Left ventricle myocardium inferior (tissue), 1 donor: ENCODE measurements around the gene ZBTB48. TPM values are rescaled to one million over a fixed set of nuclear protein-coding genes. Genes with fewer than 3 reads are reported as not detected.

ENCODE experiments used
- DNase-seq: peaks from one replicate; pipeline ENCODE4 v3.0.0-alpha.2; 2020
- H3K27ac ChIP-seq: fragments of 200-600 bp; replicated peaks from 2 replicates; pipeline ENCODE4 v1.8.0; 2021
- H3K27me3 ChIP-seq: fragments of 200-600 bp; 2 replicates; pipeline ENCODE4 v1.8.0; 2021; ENCODE audit warnings: low read depth
- H3K36me3 ChIP-seq: fragments of 200-600 bp; 2 replicates; pipeline ENCODE4 v1.8.0; 2021
- H3K4me1 ChIP-seq: fragments of 200-600 bp; 2 replicates; pipeline ENCODE4 v1.8.0; 2021
- H3K4me3 ChIP-seq: fragments of 200-600 bp; 2 replicates; pipeline ENCODE4 v1.8.0; 2021; ENCODE audit warnings: mild to moderate bottlenecking, moderate library complexity
- H3K9me3 ChIP-seq: fragments of 200-600 bp; replicated peaks from 2 replicates; pipeline ENCODE4 v1.8.0; 2021
- CTCF ChIP-seq: fragments of 200-600 bp; IDR thresholded peaks from 2 replicates; pipeline ENCODE4 v1.8.0; 2021; ENCODE audit warnings: antibody characterized with exemption, mild to moderate bottlenecking, borderline replicate concordance
- intact Hi-C: fragments of 100-400 bp; cut with micrococcal nuclease; formaldehyde crosslinking; loops from one replicate; pipeline ENCODE4 v1.11.0; 2022
- total RNA-seq: library from RNA; stranded (reverse); fragmentation: NEBNext Ultra II Directional; extraction: Animal tissue kit (Norgen Biotek cat#: 25700); gene quantifications from one replicate; pipeline ENCODE4 v1.2.1, GENCODE V29; 2021
- donor health status: DM: no; HTN: yes; CAD: no; lungs with severe emphysema.

The ZBTB48 gene
- total RNA-seq, 1 donor from 2014 or later: 12.9 TPM

- no peaks in the 10 kb centered on the region for H3K9me3 ChIP-seq
- peak overlapping the region; percentile 61 for H3K27ac ChIP-seq
- H3K4me1 ChIP-seq: peaks cover 97% of the 10 kb centered on the region
- no peak for TF ChIP-seq CTCF
- peaks cover 59% of the 10 kb centered on the region for H3K36me3 ChIP-seq
- DNase-seq: no peak
- H3K27me3 ChIP-seq: no peaks in the 10 kb centered on the region
- H3K4me3 ChIP-seq: no peak overlapping the region
- intact Hi-C loops: no loop called here
These were observed 9.2 kb downstream of the ZBTB48 start for GRCh38 chr1:6588893-6589520.

GRCh38 chr1:6590046-6590445 is 10.3 kb downstream of the ZBTB48 start:
- intact Hi-C loops: no loop called here
- peaks cover 97% of the 10 kb centered on the region for H3K4me1 ChIP-seq
- peaks cover 70% of the 10 kb centered on the region for H3K36me3 ChIP-seq
- no peaks in the 10 kb centered on the region for H3K27me3 ChIP-seq
- TF ChIP-seq CTCF: no peak
- no peak for DNase-seq
- H3K9me3 ChIP-seq: no peaks in the 10 kb centered on the region
- H3K4me3 ChIP-seq: no peak overlapping the region
- H3K27ac ChIP-seq: peak overlapping the region; percentile 61

DNA sequence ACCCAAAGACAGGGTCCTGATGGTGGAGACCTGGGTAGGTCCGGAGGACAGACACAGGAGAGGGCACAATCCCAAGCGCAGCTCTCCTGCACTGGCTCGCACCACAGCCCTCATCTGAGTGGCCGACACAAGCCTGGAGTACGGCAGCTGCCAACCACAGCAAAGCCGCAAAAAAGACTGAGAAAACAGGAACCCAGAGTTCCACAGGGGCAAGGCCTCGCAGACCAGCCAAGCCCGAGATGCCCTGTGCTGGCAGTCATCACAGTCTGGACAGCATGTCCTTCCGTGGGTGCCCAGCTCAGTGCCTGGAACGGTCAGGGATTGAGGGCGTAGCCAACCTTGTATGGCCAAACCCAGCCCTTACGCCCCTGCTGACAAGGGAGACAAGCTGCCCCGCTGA is 11.4 kb downstream of the ZBTB48 start:
- Histone ChIP-seq H3K9me3 (no peaks in the 10 kb centered on the region), H3K4me3 (no peak overlapping the region), H3K27ac (peak overlapping the region; percentile 59), H3K36me3 (peaks cover 81% of the 10 kb centered on the region), H3K27me3 (no peaks in the 10 kb centered on the region), H3K4me1 (peaks cover 97% of the 10 kb centered on the region)
- no peak for TF ChIP-seq CTCF
- intact Hi-C loops: no loop called here
- no peak for DNase-seq

DNA sequence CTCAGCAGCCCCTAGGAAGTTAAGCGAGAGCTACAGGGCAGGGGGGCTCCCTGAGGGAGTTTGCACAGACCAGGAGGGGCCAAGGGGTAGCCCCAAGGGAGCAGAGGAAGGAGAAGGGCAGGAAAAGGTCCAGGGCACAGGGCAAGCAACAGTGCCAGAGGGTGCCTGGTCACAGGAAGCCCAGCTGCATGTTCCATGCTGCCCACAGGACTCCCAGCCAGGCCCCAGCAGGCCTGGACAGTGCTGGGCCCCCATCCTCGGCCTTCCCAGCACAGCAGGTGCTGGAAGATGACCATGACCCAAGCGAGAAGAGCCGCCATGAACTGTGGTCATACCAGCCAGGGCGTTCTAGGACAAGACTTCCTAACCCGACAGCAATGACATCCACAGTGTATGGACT is 11.8 kb downstream of the ZBTB48 start:
- Histone ChIP-seq H3K4me1 (peaks cover 97% of the 10 kb centered on the region), H3K36me3 (peaks cover 86% of the 10 kb centered on the region), H3K27ac (peak overlapping the region; percentile 59), H3K9me3 (no peaks in the 10 kb centered on the region), H3K27me3 (no peaks in the 10 kb centered on the region), H3K4me3 (no peak overlapping the region)
- intact Hi-C loops: no loop called here
- TF ChIP-seq CTCF: no peak
- DNase-seq: no peak

- Histone ChIP-seq H3K4me3 (no peak overlapping the region), H3K36me3 (peaks cover 92% of the 10 kb centered on the region), H3K27ac (peak overlapping the region; percentile 59), H3K27me3 (no peaks in the 10 kb centered on the region), H3K9me3 (no peaks in the 10 kb centered on the region), H3K4me1 (peaks cover 97% of the 10 kb centered on the region)
- no peak for DNase-seq
- intact Hi-C loops: no loop called here
- no peak for TF ChIP-seq CTCF
These were observed 12.6 kb downstream of the ZBTB48 start for GRCh38 chr1:6592441-6592840.
